T-helper 9 cell (primary cell): ENCODE measurements around the gene NPHP4.

Experiments
- DNase-seq: peaks from one replicate; pipeline ENCODE4 v3.0.0-alpha.2; 2020

The NPHP4 gene

DNA sequence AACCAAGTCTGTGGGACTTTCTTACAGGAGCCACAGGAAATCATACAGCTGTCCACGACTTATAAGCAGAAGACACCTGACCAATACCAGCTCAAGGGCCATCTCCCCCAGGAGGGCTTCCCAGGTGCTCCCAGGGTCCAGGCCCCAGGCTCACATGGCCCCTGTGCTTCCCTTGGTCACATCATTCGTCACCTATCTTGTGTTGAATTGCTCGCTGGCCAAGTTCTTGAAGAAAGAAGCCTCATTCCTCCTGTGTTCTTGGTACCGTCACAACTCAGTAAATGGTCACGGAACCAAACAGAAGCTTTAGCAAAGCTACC, 3.0 kb downstream of the NPHP4 start:
- DNase-seq = no peak

DNA sequence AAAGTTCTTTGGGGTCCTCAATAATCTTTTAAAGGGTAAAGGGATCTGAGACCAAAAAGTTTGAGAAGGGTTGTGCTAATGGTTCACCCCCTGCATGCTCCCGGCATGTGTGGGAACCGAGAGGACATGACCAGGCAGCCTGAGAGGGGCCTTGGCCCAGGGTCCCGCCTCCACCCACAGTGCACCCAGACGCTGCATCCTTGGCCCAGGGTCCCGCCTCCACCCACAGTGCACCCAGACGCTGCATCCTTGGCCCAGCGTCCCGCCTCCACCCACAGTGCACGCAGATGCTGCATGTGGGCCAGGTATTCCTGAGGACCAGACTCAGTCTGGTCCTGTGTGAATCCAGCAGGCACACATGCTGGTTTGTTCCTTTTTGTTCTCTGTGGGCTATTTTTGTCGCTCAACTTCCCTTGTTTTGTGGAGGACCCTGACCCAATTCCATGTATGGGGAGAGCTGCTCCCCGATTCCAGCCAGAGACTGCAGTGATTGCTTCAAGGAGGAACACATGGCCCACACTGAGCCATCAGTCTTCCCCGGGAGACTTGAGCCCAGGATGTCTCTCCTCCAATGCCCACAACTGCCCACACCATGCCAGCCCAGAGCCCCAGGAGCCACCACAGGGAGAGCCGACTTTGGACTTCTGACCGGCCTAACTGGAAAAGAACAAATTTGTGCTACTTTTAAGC, 3.5 kb downstream of the NPHP4 start:
- DNase-seq = no peak

DNA sequence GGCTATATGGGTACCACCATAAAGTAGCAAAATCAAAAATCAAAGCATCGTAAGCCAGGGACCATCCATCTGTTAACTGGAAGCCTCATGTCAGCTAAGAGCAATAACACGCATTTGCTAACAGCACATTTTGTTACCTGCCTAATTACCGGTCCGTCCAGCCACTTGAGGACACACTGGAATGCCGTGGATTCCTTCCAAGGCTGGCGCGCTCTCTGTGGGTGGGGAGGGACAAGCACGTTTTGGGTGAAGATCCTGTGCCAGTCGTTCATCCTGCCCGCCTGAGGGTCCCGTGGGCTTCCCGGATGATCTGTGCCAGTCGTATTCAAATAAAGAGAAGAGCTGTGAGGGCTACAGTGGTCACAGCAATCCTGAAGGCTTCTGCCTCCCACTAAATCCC, 6.2 kb downstream of the NPHP4 start:
- DNase-seq = no peak

DNA sequence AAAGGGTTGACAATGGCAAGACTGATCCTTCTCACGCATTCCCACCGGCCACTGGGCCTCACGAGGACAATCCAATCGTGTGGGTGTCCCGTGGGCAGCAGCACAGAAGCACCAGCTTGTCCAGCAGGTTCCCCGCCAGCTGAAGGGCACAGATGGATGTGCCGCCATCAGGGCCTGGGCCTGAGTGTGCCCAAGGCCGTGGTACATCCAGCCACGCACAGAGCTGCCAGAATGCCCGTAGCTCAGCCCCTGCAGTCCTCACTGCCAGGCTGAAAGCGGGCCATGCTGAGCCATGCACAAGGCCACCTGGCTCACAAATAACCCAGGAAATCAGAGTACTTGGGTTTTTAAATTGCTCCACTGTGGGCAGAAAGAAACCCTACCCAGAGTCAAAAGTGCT, 7.0 kb downstream of the NPHP4 start:
- DNase-seq = no peak

DNA sequence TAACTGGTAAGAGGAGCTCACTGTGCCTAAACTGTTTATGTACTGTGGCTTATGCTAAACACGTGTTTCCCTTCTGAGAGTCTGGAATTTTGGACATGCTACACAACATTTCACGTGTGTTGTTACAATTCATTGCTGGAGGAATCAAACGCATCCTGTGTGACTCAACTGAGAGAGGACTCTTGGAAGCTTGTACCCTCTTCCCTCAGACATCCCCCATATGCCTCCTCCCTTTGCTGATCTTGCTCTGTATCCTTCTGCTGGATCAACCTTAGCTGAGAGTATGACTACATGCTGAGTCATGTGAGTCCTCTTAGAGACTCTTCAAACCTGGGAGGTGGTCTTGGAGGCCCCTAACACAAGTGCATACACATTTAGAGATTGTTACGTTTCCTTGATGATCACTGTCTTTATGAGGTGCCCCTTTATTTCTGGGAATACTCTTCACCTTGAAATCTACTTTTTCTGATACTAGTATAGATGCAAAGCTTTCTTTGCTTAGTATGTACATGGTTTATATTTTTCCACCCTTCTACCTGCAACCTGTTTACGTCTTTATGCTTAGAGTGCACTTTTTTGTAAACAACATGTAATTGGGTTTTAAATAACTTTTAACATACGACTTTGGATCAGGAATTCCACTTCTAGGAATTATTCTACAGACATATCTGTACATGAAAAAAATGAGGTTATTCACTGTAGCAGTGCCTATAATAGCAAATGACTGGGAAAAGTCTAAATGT, 8.7 kb downstream of the NPHP4 start:
- no peak for DNase-seq

- DNase-seq = no peak
Observed at GRCh38 chr1:5982868-5983267, 9.4 kb downstream of the NPHP4 start.

DNA sequence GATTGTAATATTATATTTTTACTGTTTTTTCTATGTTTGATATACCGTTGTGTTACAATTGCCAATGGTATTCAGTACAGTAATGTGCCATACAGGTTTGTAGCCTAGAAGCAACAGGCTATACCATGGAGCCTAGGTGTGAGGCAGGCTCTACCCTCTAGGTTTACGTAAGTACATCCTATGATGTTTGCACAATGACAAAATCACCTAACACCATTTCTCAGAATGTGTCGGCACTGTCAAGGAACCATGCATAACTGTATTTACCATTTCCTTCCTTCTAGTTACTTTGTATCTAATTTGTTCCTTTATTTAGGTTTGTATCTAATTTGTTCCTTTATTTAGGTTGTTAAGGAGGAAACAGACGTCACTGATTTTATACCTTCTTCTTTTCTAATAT, 9.9 kb downstream of the NPHP4 start:
- no peak for DNase-seq

DNA sequence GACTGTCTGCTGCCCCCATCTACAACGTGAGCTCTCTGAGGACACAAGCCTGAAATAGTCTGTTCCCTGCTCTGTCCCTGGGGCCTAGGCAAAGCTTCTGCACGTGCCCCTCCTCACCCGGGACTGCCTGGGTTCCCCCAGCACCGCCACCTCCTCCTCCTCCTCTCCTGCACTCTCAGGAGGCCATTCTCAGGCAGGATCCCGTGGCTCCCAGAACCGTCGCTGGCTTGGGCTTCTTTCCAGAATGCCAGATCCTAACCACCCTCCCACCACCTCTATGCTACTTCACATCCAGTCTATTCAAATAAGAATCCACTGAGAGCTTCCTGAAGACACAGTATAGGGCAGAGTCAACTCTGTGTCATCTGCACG, 11.2 kb downstream of the NPHP4 start:
- DNase-seq = no peak

DNA sequence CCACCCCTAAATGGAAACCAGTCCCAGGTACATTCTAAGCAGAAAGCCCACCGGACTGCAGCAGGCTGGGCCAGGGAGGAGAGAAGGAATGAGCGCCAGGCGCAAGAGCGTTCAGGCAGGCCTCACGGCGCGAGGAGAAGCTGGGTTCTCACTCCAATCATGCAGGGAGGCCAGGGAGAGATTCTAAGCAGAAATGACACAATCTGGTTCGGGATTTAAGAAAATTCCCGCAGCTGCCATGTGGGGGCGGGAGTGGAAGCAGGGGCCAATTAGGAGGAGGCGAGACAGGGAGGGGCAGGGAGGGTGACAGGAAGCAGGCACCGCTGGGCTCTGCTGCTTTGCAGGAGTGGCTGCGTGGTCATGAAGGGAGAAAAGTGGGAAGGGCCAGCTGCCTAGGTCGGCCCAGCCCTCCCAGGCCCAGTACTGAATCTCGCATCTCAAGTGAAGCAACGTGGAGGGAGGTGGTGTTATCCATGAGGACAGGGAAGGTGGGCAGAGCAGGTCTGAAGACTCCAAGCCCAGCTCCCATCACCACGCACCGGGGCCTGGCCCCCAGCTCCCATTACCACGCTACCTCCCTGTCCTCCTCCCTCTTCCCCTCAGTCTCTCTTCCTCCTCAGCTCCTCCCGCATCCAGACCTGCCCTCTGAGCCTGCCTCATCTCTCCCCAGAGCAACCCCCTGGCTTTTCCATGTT, 11.8 kb downstream of the NPHP4 start:
- no peak for DNase-seq

DNA sequence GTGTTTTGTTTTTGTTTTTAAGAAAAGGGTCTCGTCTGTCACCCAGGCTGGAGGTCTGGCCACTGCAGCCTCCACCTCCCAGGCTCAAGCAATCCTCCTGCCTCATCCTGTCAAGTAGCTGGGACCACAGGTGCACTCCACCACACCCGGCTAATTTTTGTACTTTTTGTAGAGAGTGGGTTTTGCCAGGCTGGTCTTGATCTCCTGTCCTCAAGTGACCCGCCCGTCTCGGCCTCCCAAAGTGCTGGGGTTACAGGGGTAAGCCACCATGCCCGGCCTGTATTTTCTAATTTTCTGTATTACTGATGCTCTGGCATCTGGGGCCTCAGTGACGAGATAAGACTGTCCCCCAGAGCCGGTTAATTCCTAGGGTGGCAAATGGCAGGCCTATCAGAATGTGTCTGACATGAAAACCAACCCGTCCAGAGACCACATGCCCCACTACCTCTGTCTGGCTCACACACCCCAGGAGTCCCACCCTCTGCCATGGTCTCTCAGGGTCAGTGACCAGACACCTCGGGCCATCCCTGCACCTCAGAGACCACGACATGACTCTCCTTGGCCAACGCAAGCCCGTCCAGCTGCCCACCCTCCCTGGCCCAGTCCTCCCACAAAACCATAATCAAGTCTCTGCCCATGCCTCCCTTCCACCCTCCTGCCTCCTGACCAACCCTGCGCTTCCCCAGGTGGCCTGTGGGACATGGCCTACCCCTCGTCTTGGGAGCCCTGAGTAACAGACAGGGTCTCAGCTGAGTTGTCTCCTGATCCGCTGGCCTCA, 12.5 kb downstream of the NPHP4 start:
- no peak for DNase-seq

DNA sequence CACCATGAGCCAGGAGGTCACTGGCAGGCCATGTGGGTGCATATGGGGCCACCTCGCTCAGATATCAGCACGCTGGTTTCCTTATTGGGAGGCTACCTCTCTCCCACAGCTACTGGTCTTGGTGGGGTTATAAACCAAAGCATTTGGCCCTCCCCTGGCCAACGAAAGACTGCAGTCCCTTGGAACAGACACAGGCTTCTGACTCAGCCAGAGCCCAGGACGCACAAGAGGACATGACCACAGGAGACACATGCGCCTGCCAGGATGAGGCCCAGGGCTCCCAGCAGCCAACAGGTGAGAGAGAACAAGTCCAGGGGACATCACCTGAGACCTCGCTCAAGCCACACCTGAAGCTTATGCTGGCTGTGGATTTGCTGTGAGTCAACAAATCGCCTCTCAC, 13.8 kb downstream of the NPHP4 start:
- no peak for DNase-seq

DNA sequence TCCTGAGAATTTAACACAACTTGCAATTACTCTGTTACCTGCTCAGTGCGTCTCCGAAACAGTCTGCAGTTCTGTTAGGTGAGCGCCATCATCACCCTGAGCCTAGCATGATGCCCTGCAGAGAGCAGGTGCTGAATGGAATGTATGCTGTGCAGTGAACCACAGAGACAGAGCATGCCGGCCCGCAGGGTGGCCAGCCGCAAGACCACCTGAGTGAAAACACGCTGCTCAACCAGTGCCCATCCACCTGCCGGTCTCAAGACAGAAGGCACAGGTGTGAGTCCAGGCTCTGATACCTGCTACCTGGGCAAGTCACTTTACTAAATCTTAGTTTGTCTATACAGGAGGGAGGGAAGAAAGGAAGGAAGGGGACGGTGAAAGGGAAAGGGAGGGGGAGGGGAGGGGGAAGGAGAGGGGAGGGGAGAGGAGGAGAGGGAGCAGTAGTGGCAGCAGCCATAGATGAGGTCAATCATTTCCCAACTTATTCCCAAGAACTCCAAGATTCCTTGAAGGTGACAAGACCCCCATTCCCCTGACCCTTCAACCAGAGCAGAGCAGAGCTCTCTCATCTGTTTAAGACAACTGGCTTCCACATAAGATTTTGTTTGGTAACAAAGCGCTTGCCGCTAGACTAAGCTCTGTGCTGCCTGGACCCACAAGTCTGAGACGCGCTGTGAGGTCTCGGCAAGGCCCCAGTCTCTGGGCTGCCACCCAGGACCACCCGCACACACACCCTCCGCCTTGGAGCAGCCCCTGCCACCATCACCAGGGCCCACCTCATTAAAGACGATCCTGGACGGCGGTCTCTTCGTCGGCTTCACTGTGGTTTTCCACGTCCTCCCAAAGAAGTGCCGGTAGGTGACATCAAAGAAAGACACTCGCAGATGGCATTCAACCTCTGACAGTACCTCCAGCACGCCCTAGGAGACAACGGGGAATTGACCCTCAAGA, 14.5 kb downstream of the NPHP4 start:
- no peak for DNase-seq

DNA sequence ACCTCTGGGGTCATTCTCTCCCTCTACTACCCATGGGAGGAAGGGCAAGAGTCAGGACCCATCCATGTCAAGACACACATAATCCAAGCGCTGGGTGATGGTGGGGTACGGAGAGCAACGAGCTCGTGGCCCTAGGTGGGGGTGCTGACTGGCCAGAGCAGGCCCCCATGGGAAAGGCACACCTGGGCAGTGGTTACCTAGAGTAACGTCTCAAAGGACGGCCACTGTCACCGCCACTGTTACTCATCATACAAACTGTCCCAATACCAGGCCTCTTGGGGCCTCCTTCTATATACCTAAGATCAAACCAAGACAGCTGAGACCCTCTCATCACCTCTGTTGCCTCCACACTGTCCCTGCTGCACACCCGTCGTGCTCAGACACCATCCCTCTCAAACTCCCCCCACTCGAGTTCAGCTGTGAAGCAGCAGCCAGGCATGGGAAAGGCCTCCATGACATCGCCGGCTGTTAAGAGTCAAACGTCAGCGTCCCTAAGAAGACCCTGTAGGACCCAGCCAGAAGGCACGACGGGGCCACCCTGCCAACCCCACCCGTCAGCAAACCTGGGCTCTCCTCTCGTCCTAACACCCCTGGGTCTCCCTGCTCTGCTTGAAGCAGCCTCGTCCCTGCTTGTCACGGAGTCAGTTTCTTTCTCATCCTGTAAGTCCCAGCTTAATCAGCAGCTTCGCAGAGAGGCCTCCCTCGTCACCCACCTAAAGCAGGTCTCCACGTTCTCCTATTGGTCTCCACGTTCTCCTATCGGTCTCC, 15.3 kb downstream of the NPHP4 start:
- DNase-seq = no peak

GRCh38 chr1:5976231-5976630, 16.0 kb downstream of the NPHP4 start:
- no peak for DNase-seq

- peak; percentile 34 for DNase-seq
Observed at GRCh38 chr1:5975133-5975880, 16.9 kb downstream of the NPHP4 start.

GRCh38 chr1:5974631-5975030, 17.6 kb downstream of the NPHP4 start:
- no peak for DNase-seq

DNA sequence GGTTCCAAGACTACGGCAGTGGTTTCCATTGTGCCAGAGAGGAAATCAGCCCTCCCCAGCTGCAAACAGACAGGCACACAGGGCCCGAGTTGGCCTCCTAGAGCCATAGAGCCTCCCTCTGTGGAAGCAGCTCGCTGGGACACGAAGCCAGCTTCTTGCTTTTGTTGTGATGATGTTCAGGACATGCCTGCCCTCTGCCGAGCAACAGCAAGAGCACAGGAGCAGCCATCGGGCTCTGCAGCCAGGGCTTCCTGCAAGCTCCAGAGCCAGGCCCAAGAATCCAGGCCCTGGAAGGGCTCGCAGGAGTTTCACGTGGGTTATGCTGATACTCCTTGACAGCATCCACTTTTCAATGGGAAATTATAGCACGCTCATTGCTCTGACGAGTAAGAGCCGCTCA, 18.5 kb downstream of the NPHP4 start:
- no peak for DNase-seq

- DNase-seq = no peak
Observed at GRCh38 chr1:5972198-5972520, 20.1 kb downstream of the NPHP4 start.

DNA sequence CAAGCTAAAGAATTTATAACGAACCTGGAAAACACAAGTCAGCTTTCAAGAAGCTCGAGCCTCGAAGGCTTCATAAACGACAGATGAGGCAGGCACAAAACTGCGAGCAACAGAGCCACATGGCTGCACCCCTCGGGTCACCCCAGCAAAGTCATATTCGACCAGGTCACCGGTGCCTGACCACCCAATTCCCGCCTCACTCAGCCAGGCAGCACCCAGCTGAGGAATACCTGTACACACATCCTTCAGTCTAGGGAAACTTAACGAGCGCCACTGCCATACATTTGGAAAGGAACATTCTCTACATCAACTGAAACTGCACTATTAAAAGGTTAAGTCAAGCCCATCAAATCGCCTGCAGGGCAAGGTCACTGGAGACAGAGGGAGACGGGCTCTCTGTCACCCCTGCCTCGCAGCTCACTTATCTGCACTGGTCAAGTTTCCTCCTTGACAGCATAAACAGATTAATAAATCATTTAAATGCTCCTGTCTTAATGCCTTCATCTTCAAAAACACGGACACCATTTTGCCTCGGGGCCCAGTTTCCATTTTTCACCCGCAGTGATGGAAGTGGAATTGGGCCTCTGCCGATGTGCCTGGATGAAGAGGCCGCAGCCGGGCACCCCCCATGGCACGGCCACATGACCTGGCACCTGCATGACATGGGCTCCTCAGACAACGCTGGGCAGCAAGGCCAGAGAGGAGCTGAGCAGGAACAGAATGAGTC, 20.6 kb downstream of the NPHP4 start:
- no peak for DNase-seq

DNA sequence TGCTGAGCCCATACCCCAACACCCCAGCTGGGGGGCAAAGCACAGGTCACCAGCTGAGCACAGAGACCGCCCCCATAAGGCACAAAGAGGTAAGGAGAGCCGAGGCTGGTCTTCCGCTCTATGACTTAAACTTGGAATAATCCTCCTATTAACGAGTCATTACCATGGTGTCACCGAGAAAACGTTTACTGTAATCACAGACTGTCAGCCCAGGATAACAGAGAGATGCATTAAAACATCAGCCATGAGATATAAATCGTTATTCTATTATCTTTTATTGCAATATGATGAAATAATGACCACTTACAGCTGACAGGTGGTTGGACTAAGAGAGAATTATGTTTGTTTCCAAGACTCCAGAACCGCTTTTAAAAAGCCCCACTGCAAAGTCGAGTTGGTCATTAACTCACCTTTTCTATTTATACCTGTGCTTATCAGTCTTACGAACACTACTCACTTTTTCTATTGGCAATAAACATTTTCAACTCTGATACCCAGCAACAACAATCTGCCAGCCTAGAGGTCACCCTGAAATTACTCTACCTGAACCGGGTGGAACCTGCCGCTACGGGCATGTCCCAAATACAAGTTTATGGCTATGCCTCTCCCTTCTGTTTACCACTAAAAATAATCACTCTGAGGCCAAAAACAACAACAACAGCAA, 21.5 kb downstream of the NPHP4 start:
- no peak for DNase-seq
